Smooth muscle cell (in vitro differentiated cells): ENCODE measurements around the gene CFAP74. TPM values are rescaled to one million over a fixed set of nuclear protein-coding genes. Genes with fewer than 3 reads are reported as not detected.

Source experiments
- DNase-seq: peaks from one replicate; lab custom pipeline; 2025; ENCODE audit not compliant: unreplicated experiment; lab: John Stamatoyannopoulos, UW
- H2AFZ ChIP-seq: fragments of 200-600 bp; sonication (generic); 2 replicates; pipeline ENCODE4 v1.6.0; 2016; ENCODE audit warnings: antibody characterized with exemption, low read depth, mild to moderate bottlenecking
- H3F3A ChIP-seq: fragments of 200-600 bp; sonication (generic); 2 replicates; pipeline ENCODE4 v1.6.0; 2017; ENCODE audit warnings: antibody characterized with exemption, low read depth
- H3K27ac ChIP-seq: fragments of 200-600 bp; sonication (generic); 2 replicates; pipeline ENCODE4 v1.5.1; 2016; ENCODE audit warnings: low read depth, mild to moderate bottlenecking
- H3K27me3 ChIP-seq: fragments of 200-600 bp; sonication (generic); 2 replicates; pipeline ENCODE4 v1.6.1; 2016; ENCODE audit warnings: low read depth, mild to moderate bottlenecking
- H3K36me3 ChIP-seq: fragments of 200-600 bp; sonication (generic); 2 replicates; pipeline ENCODE4 v1.5.1; 2016; ENCODE audit warnings: low read depth
- H3K4me1 ChIP-seq: fragments of 200-600 bp; sonication (generic); 2 replicates; pipeline ENCODE4 v1.5.1; 2016; ENCODE audit warnings: low read depth
- H3K4me2 ChIP-seq: fragments of 200-600 bp; sonication (generic); 2 replicates; pipeline ENCODE4 v1.6.0; 2016; ENCODE audit warnings: mild to moderate bottlenecking
- H3K4me3 ChIP-seq: fragments of 200-600 bp; sonication (generic); 2 replicates; pipeline ENCODE4 v1.5.1; 2016; ENCODE audit warnings: mild to moderate bottlenecking
- H3K79me2 ChIP-seq: fragments of 200-600 bp; sonication (generic); 2 replicates; pipeline ENCODE4 v1.6.0; 2016; ENCODE audit warnings: low read depth, mild to moderate bottlenecking
- H3K9ac ChIP-seq: fragments of 200-600 bp; sonication (generic); 2 replicates; pipeline ENCODE4 v1.6.0; 2016; ENCODE audit warnings: low read depth
- H3K9me3 ChIP-seq: fragments of 200-600 bp; sonication (generic); replicated peaks from 2 replicates; pipeline ENCODE4 v1.5.1; 2016; ENCODE audit warnings: low read depth
- H4K20me1 ChIP-seq: fragments of 200-600 bp; sonication (generic); 2 replicates; pipeline ENCODE4 v1.6.0; 2016; ENCODE audit warnings: low read depth
- WGBS: methylation state at CpG from one replicate; pipeline ENCODE4 v1.1.7; 2016; ENCODE audit warnings: low lambda C conversion rate; 5-methylcytosine and 5-hydroxymethylcytosine counted together
- polyA plus RNA-seq: library from polyadenylated mRNA; unstranded; fragments of >200 nt; fragmentation: Nextera tagmentation; extraction: Ambion mirVana; gene quantifications from 2 replicates; pipeline ENCODE4 v1.2.1, GENCODE V29; 2016
- total RNA-seq: library from RNA; depleted of rRNA; stranded (reverse); fragments of >200 nt; gene quantifications from 2 replicates; pipeline ENCODE4 v1.2.3, GENCODE V29; 2014
- TF ChIP-seq, protein P1 (sequence below): fragments of 200-600 bp; sonication (generic); IDR thresholded peaks from 2 replicates; pipeline ENCODE4 v1.5.1; 2017; ENCODE audit warnings: borderline replicate concordance, mild to moderate bottlenecking, antibody characterized with exemption; ENCODE audit not compliant: insufficient read depth, poor library complexity, severe bottlenecking

Gene CFAP74
- total and polyA plus RNA-seq, 2 experiments from 2014 or later = not detected

DNA sequence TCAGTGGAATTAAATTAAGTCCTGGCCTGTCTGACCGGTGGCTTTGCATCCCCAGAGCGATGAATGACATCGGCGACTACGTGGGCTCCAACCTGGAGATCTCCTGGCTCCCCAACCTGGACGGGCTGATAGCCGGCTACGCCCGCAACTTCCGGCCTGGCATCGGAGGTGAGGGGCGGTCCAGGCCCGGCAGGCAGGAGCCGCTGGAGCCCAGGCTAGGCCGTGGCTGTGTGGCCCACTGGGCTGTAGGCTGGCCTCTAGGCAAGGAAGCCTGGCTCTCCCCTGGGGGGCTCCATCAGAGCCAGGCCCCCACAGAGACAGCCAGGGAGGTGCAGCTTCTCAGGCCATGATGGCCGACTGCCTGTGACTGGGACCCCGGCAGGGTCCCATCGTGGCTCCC, 21.3 kb upstream of the CFAP74 start:
- H3K4me3 ChIP-seq = no peak overlapping the region
- no peak overlapping the region for H2AFZ ChIP-seq
- no peaks in the 10 kb centered on the region for H3F3A ChIP-seq
- no peak overlapping the region for H3K9ac ChIP-seq
- no peak for DNase-seq
- no peaks in the 10 kb centered on the region for H3K9me3 ChIP-seq
- no peaks in the 10 kb centered on the region for H3K79me2 ChIP-seq
- whole genome bisulfite sequencing = 91% methylated on average over 18 of the region's 18 CpGs
- H3K36me3 ChIP-seq = no peaks in the 10 kb centered on the region
- H4K20me1 ChIP-seq = no peaks in the 10 kb centered on the region
- no peaks in the 10 kb centered on the region for H3K4me1 ChIP-seq
- TF ChIP-seq, protein P1, sequence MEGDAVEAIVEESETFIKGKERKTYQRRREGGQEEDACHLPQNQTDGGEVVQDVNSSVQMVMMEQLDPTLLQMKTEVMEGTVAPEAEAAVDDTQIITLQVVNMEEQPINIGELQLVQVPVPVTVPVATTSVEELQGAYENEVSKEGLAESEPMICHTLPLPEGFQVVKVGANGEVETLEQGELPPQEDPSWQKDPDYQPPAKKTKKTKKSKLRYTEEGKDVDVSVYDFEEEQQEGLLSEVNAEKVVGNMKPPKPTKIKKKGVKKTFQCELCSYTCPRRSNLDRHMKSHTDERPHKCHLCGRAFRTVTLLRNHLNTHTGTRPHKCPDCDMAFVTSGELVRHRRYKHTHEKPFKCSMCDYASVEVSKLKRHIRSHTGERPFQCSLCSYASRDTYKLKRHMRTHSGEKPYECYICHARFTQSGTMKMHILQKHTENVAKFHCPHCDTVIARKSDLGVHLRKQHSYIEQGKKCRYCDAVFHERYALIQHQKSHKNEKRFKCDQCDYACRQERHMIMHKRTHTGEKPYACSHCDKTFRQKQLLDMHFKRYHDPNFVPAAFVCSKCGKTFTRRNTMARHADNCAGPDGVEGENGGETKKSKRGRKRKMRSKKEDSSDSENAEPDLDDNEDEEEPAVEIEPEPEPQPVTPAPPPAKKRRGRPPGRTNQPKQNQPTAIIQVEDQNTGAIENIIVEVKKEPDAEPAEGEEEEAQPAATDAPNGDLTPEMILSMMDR = no peak
- H3K27ac ChIP-seq = no peak overlapping the region
- H3K4me2 ChIP-seq = no peak overlapping the region
- peaks cover 28% of the 10 kb centered on the region for H3K27me3 ChIP-seq

DNA sequence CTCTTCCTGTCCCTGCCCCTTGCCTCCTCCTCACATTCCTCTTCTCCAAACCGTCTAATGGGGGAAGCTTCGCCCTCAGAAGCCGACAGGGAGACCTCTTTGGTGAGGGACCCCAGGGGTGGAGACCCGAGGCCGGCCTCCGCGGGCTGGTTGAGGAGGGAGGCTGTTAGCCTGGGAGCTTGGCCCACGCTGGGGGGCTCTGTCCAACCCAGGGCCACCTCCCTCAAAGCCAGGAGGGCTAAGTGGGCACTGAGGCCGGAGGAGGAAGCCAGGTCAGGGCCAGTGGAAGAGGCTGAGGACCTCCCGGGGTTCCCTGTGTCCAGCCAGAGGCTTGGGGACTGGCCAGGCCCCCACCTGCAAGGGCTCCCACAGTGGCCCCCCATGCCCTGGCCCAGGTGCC, 20.9 kb upstream of the CFAP74 start:
- Histone ChIP-seq H3K27ac (no peak overlapping the region), H3K27me3 (peaks cover 32% of the 10 kb centered on the region), H3K4me3 (no peak overlapping the region), H3K9me3 (no peaks in the 10 kb centered on the region), H4K20me1 (no peaks in the 10 kb centered on the region), H3K36me3 (no peaks in the 10 kb centered on the region), H3K79me2 (no peaks in the 10 kb centered on the region), H3K4me2 (no peak overlapping the region), H3K4me1 (no peaks in the 10 kb centered on the region), H3K9ac (no peak overlapping the region), H2AFZ (no peak overlapping the region), H3F3A (no peaks in the 10 kb centered on the region)
- DNase-seq = no peak
- TF ChIP-seq, protein P1 = no peak
- WGBS = 92% methylated on average over 10 of the region's 10 CpGs

DNA sequence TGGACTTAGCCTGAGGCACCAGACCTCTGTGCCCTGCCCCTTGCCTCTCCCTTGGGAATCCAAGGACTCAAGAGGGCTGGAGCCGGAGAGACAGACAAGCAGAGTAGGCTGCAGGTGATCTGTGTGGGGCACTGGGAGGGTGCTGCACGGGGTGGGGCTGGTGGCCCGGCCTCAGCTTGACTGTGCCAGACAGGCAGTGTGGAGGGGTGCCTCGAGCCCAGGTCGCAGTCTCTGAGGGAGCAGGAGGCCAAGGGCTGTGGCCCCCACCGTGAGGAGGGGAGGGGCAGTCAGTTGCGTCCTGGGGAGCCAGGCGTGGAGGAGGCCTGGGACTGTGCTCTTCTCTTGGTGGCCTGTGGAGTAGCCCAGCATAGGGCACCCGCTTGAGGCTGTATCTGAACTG, 19.6 kb upstream of the CFAP74 start:
- Histone ChIP-seq H3K9me3 (no peaks in the 10 kb centered on the region), H3K4me3 (no peak overlapping the region), H3K79me2 (no peaks in the 10 kb centered on the region), H3K27me3 (peaks cover 42% of the 10 kb centered on the region), H3K27ac (no peak overlapping the region), H3K9ac (no peak overlapping the region), H3K4me1 (no peaks in the 10 kb centered on the region), H3K36me3 (no peaks in the 10 kb centered on the region), H3K4me2 (no peak overlapping the region), H2AFZ (no peak overlapping the region), H3F3A (no peaks in the 10 kb centered on the region), H4K20me1 (no peaks in the 10 kb centered on the region)
- no peak for DNase-seq
- TF ChIP-seq, protein P1 = no peak
- 84% methylated on average over 7 of the region's 9 CpGs for WGBS

DNA sequence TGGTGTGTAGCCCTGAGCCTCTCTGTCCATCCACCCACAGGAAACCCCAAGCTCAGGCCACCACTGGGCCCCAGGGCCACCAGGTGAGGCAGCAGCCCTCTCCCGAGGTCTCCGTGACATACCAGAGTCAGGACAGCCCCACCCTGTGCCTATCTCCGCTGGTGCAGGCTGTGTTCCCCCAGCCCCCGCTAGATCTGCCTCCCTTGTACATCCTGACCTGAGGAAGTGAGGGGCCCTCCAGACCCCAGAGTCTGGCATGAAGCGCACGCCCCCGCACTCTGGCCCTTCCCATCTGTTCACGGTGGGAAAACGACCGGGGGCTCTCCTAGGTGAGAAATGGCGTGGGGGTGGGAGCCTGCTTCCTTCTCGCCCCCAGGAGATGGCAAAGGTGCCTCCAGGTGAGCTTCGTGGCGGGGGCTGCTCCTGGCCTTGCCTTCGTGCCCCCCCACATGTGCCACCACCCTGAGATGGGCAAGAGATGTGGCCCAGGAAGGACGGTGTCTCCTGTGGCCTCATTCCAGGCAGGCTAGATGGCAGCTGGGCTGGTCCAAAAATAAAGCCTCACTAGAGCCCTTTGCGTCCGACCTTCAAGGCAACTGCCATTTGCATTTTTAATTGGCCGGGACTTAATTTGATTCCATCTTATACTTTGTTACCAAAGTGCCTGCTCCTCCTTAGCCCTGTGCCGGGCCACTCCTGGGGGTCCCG, 18.6 kb upstream of the CFAP74 start:
- no peaks in the 10 kb centered on the region for H3F3A ChIP-seq
- H3K9ac ChIP-seq = no peak overlapping the region
- peaks cover 52% of the 10 kb centered on the region for H3K27me3 ChIP-seq
- 86% methylated on average over 21 of the region's 21 CpGs for whole genome bisulfite sequencing
- H3K27ac ChIP-seq = no peak overlapping the region
- H3K4me3 ChIP-seq = no peak overlapping the region
- H4K20me1 ChIP-seq = no peaks in the 10 kb centered on the region
- no peaks in the 10 kb centered on the region for H3K9me3 ChIP-seq
- H3K4me2 ChIP-seq = no peak overlapping the region
- DNase-seq = no peak
- no peaks in the 10 kb centered on the region for H3K36me3 ChIP-seq
- no peaks in the 10 kb centered on the region for H3K79me2 ChIP-seq
- H2AFZ ChIP-seq = no peak overlapping the region
- TF ChIP-seq, protein P1 = no peak
- no peaks in the 10 kb centered on the region for H3K4me1 ChIP-seq
